Muscle layer of colon (tissue), 2 donors: ENCODE data around the gene SWAP70.

Experiments
- H3K27ac ChIP-seq: one replicate; pipeline ENCODE4 v1.7.0; 2013; ENCODE audit warnings: low read depth, mild to moderate bottlenecking, low read length, moderate library complexity
- H3K27me3 ChIP-seq, 2 donors: one replicate each; pipeline ENCODE4 v1.7.0; 2013; ENCODE audit warnings: low read length in 2 of 2, mild to moderate bottlenecking in 2 of 2; ENCODE audit not compliant: insufficient read depth in 2 of 2, control insufficient read depth in 1 of 2
- H3K36me3 ChIP-seq: one replicate; pipeline ENCODE4 v1.7.0; 2013; ENCODE audit warnings: mild to moderate bottlenecking, low read length; ENCODE audit not compliant: insufficient read depth
- H3K4me1 ChIP-seq: one replicate; pipeline ENCODE4 v1.7.0; 2013; ENCODE audit warnings: mild to moderate bottlenecking, low read length; ENCODE audit not compliant: insufficient read depth
- H3K4me3 ChIP-seq, 2 donors: one replicate each; pipeline ENCODE4 v1.7.0; 2013; ENCODE audit warnings: low read length in 2 of 2, low read depth in 1 of 2, mild to moderate bottlenecking in 1 of 2, moderate library complexity in 1 of 2
- H3K9ac ChIP-seq: one replicate; pipeline ENCODE4 v1.7.0; 2013; ENCODE audit warnings: low read length
- H3K9me3 ChIP-seq: one replicate; pipeline ENCODE4 v1.7.0; 2013; ENCODE audit warnings: mild to moderate bottlenecking, low read length
- donor health status: abdominal sarcoma.
- donor health status: Adenocarcinoma of cecum.

The SWAP70 gene

GRCh38 chr11:9626496-9627394 lies 37.1 kb upstream of the SWAP70 start:
- no peak overlapping the region for H3K4me3 ChIP-seq
- no peaks in the 10 kb centered on the region for H3K36me3 ChIP-seq
- H3K4me1 ChIP-seq = no peaks in the 10 kb centered on the region
- no peaks in the 10 kb centered on the region for H3K27me3 ChIP-seq
- H3K9me3 ChIP-seq = no peaks in the 10 kb centered on the region
- no peak overlapping the region for H3K27ac ChIP-seq
- H3K9ac ChIP-seq = no peak overlapping the region

DNA sequence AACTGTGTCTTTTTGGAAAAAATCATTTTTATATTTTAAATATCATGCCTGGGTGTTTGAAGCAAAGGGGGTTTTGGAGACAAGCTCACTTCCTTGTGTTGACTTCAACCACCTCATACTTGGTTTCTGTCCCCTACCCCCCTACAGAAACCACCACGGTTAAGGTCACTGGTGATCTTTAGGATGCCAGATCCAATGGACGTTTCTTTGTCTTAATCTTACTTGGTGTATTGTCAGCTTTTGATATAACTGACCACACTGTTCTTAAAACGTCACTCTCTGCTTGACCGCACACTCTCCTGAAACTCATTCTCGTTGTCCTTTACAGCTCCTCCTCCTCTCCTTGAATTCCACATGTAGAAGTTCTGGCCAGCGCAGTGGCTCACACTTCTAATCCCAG lies 34.8 kb upstream of the SWAP70 start:
- H3K27ac ChIP-seq = no peak overlapping the region
- H3K36me3 ChIP-seq = no peaks in the 10 kb centered on the region
- no peaks in the 10 kb centered on the region for H3K27me3 ChIP-seq
- no peak overlapping the region for H3K9ac ChIP-seq
- no peaks in the 10 kb centered on the region for H3K9me3 ChIP-seq
- no peaks in the 10 kb centered on the region for H3K4me1 ChIP-seq
- no peak overlapping the region for H3K4me3 ChIP-seq

GRCh38 chr11:9633679-9634078 lies 30.2 kb upstream of the SWAP70 start:
- Histone ChIP-seq H3K27ac (no peak overlapping the region), H3K36me3 (no peaks in the 10 kb centered on the region), H3K4me3 (no peak overlapping the region), H3K27me3 (no peaks in the 10 kb centered on the region), H3K9me3 (no peaks in the 10 kb centered on the region), H3K9ac (no peak overlapping the region), H3K4me1 (no peaks in the 10 kb centered on the region)

DNA sequence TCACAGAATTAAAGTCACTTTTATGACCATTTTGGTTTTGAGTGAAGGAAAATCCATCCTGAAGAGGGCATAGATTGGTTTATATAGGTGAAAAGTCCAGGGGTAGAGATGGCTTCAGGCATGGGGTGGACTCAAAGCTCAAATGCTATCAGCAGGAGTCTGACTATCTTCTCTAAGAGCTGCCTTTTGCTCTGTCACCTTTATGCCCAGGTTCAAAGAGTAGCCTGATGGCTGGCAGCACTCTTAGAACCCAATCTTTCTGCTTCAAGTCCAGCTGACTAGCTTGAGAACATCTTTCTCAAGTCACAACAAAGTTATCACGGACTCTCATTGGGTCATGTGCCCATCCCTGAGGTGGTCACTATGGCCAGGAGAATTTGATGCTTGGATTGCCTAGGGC lies 27.2 kb upstream of the SWAP70 start:
- Histone ChIP-seq H3K9ac (no peak overlapping the region), H3K9me3 (no peaks in the 10 kb centered on the region), H3K36me3 (no peaks in the 10 kb centered on the region), H3K4me3 (no peak overlapping the region), H3K4me1 (no peaks in the 10 kb centered on the region), H3K27ac (no peak overlapping the region), H3K27me3 (no peaks in the 10 kb centered on the region)

DNA sequence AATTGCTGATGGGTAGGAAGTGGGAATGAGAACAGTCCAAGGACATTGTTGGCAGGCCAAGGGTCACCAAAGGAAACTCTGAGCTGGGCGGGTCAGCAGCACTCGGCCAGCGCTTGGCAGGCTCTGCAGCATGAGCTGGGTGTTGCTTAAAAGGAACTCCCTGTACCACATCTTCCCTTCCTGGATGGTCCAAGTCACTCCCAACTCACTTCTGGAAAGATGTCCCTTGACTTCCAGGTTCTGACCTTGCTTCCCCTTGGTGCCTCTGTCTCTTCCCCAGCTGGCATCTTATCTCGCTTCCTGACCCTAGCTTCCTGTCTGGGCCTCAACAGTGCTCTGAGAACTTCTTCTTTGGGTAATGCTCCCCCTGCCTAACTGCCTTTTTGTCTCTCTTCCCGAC lies 24.8 kb upstream of the SWAP70 start:
- H3K4me1 ChIP-seq = no peaks in the 10 kb centered on the region
- H3K4me3 ChIP-seq = no peak overlapping the region
- H3K9me3 ChIP-seq = no peaks in the 10 kb centered on the region
- no peaks in the 10 kb centered on the region for H3K36me3 ChIP-seq
- no peaks in the 10 kb centered on the region for H3K27me3 ChIP-seq
- H3K9ac ChIP-seq = no peak overlapping the region
- H3K27ac ChIP-seq = no peak overlapping the region

DNA sequence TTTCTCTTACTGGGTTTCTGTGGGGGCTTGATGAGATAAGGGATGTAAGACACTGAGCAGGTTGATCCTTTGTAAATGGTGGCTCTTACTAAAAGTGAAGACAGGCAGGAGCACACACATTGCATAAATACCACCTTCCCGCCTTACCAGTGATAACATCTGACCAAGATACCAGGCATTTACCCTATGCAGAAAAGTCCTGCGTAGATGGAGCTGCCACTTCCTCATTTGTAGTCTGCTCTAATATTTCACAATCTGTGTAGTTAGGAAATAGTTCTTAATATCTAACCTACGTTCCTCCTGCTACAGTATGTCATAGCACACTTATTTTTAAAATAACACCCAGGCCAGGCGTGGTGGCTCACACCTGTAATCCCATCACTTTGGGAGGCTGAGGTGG lies 23.9 kb upstream of the SWAP70 start:
- no peaks in the 10 kb centered on the region for H3K9me3 ChIP-seq
- no peak overlapping the region for H3K27ac ChIP-seq
- no peaks in the 10 kb centered on the region for H3K4me1 ChIP-seq
- no peak overlapping the region for H3K4me3 ChIP-seq
- no peaks in the 10 kb centered on the region for H3K36me3 ChIP-seq
- H3K9ac ChIP-seq = no peak overlapping the region
- no peaks in the 10 kb centered on the region for H3K27me3 ChIP-seq

GRCh38 chr11:9642894-9643293 lies 21.0 kb upstream of the SWAP70 start:
- H3K4me1 ChIP-seq = no peaks in the 10 kb centered on the region
- no peaks in the 10 kb centered on the region for H3K36me3 ChIP-seq
- no peaks in the 10 kb centered on the region for H3K9me3 ChIP-seq
- no peaks in the 10 kb centered on the region for H3K27me3 ChIP-seq
- H3K9ac ChIP-seq = no peak overlapping the region
- H3K27ac ChIP-seq = no peak overlapping the region
- no peak overlapping the region for H3K4me3 ChIP-seq

DNA sequence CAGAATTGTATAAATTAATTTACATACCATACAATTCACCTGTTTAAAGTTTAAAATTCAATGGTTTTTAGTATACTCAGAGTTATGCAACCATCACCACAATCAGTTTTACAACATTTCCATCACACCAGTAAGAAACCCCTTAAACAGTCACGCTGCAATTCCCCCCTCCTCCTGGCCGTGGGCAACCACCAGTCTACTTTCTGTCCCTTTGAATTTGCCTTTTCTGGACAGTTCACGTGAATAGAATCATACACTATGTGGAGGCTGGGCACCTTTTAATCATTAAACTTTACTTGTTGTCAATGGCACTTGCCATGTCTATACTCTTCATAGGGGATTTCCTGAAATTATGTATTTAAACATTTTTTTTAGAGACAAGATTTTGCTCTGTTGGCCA lies 20.1 kb upstream of the SWAP70 start:
- Histone ChIP-seq H3K4me3 (no peak overlapping the region), H3K9me3 (no peaks in the 10 kb centered on the region), H3K27ac (no peak overlapping the region), H3K27me3 (no peaks in the 10 kb centered on the region), H3K9ac (no peak overlapping the region), H3K36me3 (no peaks in the 10 kb centered on the region), H3K4me1 (no peaks in the 10 kb centered on the region)

GRCh38 chr11:9645881-9646280 lies 18.0 kb upstream of the SWAP70 start:
- no peaks in the 10 kb centered on the region for H3K9me3 ChIP-seq
- no peaks in the 10 kb centered on the region for H3K36me3 ChIP-seq
- H3K4me3 ChIP-seq = no peak overlapping the region
- H3K27me3 ChIP-seq = no peaks in the 10 kb centered on the region
- no peak overlapping the region for H3K27ac ChIP-seq
- H3K9ac ChIP-seq = no peak overlapping the region
- H3K4me1 ChIP-seq = no peaks in the 10 kb centered on the region

DNA sequence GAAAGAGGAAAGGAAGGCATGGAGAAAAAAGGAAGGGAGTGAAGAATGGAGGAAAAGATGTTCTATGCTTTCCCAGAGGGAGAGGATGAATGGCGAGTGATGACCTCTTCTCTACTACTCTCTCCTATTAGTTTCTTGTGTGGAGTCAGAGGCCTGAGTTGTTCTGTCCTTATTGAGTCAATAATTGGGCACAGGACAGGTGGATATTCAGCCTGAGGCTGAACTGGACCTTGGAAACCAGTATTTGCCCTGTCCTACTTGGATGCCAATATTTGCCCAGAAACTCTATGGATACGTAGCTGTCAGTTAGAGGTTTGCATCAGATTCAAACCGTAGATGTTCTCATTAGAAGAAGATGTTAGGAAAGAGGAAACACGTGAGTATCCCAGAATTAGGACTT lies 17.6 kb upstream of the SWAP70 start:
- Histone ChIP-seq H3K9ac (no peak overlapping the region), H3K27me3 (no peaks in the 10 kb centered on the region), H3K4me3 (no peak overlapping the region), H3K27ac (no peak overlapping the region), H3K4me1 (no peaks in the 10 kb centered on the region), H3K36me3 (no peaks in the 10 kb centered on the region), H3K9me3 (no peaks in the 10 kb centered on the region)

- no peaks in the 10 kb centered on the region for H3K4me1 ChIP-seq
- no peak overlapping the region for H3K27ac ChIP-seq
- H3K36me3 ChIP-seq = no peaks in the 10 kb centered on the region
- no peaks in the 10 kb centered on the region for H3K27me3 ChIP-seq
- H3K9ac ChIP-seq = no peak overlapping the region
- no peaks in the 10 kb centered on the region for H3K9me3 ChIP-seq
- H3K4me3 ChIP-seq = no peak overlapping the region
These were observed 12.4 kb upstream of the SWAP70 start for GRCh38 chr11:9651481-9651880.
